Small intestine (tissue), 7 donors: ENCODE data around the gene OR9A2. TPM values are rescaled to one million over a fixed set of nuclear protein-coding genes. Genes with fewer than 3 reads are reported as not detected.
A peak's percentile ranks its signal among the peaks of the same experiment; 100 is the strongest.

Experiments
- DNase-seq, 2 donors: peaks; one replicate each; pipeline versions ENCODE4 v3.0.0 to v3.0.0-alpha.2; 2013
- FAIRE-seq: peaks from 2 replicates; lab custom pipeline; 2012; peaks lifted over from hg19 to GRCh38; lab: Jason Lieb, UNC
- H3K27ac ChIP-seq, 3 donors: one replicate each; pipeline ENCODE4 v1.5.1; 2013; ENCODE audit warnings: low read length in 2 of 3, mild to moderate bottlenecking in 2 of 3, control low read depth in 1 of 3, inconsistent platforms in 1 of 3, low read depth in 1 of 3, moderate library complexity in 1 of 3
- H3K27me3 ChIP-seq, 3 donors: one replicate each; pipeline ENCODE4 v1.6.1; 2013; ENCODE audit warnings: low read length in 3 of 3, inconsistent platforms in 1 of 3; ENCODE audit not compliant: control insufficient read depth in 3 of 3, insufficient read depth in 3 of 3
- H3K36me3 ChIP-seq, 3 donors: one replicate each; pipeline ENCODE4 v1.6.1; 2013; ENCODE audit warnings: low read length in 3 of 3, inconsistent platforms in 1 of 3, low read depth in 1 of 3, mild to moderate bottlenecking in 1 of 3, moderate library complexity in 1 of 3; ENCODE audit not compliant: control insufficient read depth in 3 of 3, insufficient read depth in 2 of 3
- H3K4me1 ChIP-seq, 3 donors: one replicate each; pipeline ENCODE4 v1.6.1; 2013; ENCODE audit warnings: low read length in 2 of 3, inconsistent platforms in 1 of 3, low read depth in 1 of 3, mild to moderate bottlenecking in 1 of 3, moderate library complexity in 1 of 3; ENCODE audit not compliant: control insufficient read depth in 3 of 3, insufficient read depth in 2 of 3
- H3K4me3 ChIP-seq, 3 donors: one replicate each; pipeline ENCODE4 v1.5.1; 2013; ENCODE audit warnings: low read length in 3 of 3, control low read depth in 1 of 3, inconsistent platforms in 1 of 3, low read depth in 1 of 3, mild to moderate bottlenecking in 1 of 3, moderate library complexity in 1 of 3
- H3K9me3 ChIP-seq, 2 donors: one replicate each; pipeline ENCODE4 v1.6.1; 2013; ENCODE audit warnings: low read depth in 1 of 2, low read length in 1 of 2; ENCODE audit not compliant: control insufficient read depth in 2 of 2, insufficient read depth in 1 of 2
- WGBS, 3 donors: extraction: QIAGEN DNeasy Blood & Tissue Kit; methylation state at CpG; one replicate each; pipeline ENCODE4 v1.1.7; 2013; 5-methylcytosine and 5-hydroxymethylcytosine counted together
- polyA plus RNA-seq, 4 donors: library from polyadenylated mRNA; stranded (reverse) in 3 of 4; unstranded in 1 of 4; fragments of 200-250 nt in 3 of 4; fragments of 120-200 nt in 1 of 4; gene quantifications; one replicate each; pipeline versions ENCODE4 v1.2.1 to v1.2.3, GENCODE V29; 2013
- donor health status: healthy with polysubstance abuse.
- donor health status: control.
- donor health status: control.
- donor health status: Bipolar disorder and iron deficiency.
- donor health status: healthy.

Gene OR9A2
- polyA plus RNA-seq, 4 donors = not detected

- DNase-seq (no peak), FAIRE-seq (no peak)
- WGBS, 3 donors = 83 to 93% (median 89%) methylated on average over 4 of the region's 4 CpGs
Measured at GRCh38 chr7:143052041-143052440, 25.1 kb upstream of the OR9A2 start, which contains the start of gene OR6V1. OR6V1 (plus strand) TSS chr7:143052341; CDS start chr7:143052341, 0 bp downstream.

GRCh38 chr7:143050931-143051330 lies 24.0 kb upstream of the OR9A2 start:
- WGBS, 3 donors = 58 to 77% (median 67%) methylated on average over 9 of the region's 9 CpGs
- Histone ChIP-seq H3K36me3 (no peaks in the 10 kb centered on the region), H3K4me3 (no peak overlapping the region), H3K4me1 (peaks cover 2 to 21% (median 6%) of the 10 kb centered on the region in 3 donors), H3K9me3 (no peaks in the 10 kb centered on the region), H3K27ac (no peak overlapping the region), H3K27me3 (no peaks in the 10 kb centered on the region)
- DNase-seq (no peak), FAIRE-seq (no peak)

More at GRCh38 chr7:143052041-143052440, 25.1 kb upstream of the OR9A2 start, which contains the start of gene OR6V1:
- Histone ChIP-seq H3K4me1 (peaks cover 2 to 17% (median 6%) of the 10 kb centered on the region in 3 donors), H3K27ac (no peak within 1 kb of the TSS), H3K27me3 (no peaks in the 10 kb centered on the region), H3K4me3 (no peak within 1 kb of the TSS), H3K36me3 (no peaks in the 10 kb centered on the region), H3K9me3 (no peaks in the 10 kb centered on the region)

GRCh38 chr7:143049362-143049761 lies 22.4 kb upstream of the OR9A2 start:
- FAIRE-seq (no peak), DNase-seq (peak in 1 of 2 donors; percentile 17)
- Histone ChIP-seq H3K9me3 (no peaks in the 10 kb centered on the region), H3K27ac (peak overlapping the region in 2 of 3 donors; percentile 24 to 67), H3K4me1 (peaks cover 2 to 21% (median 6%) of the 10 kb centered on the region in 3 donors), H3K4me3 (no peak overlapping the region), H3K36me3 (no peaks in the 10 kb centered on the region), H3K27me3 (no peaks in the 10 kb centered on the region)
- 31 to 61% (median 60%) methylated on average over 4 of the region's 4 CpGs for WGBS, 3 donors

GRCh38 chr7:143048827-143049226 lies 21.9 kb upstream of the OR9A2 start:
- Histone ChIP-seq H3K27ac (peak overlapping the region; percentile 5 to 67 (median 24)), H3K4me3 (no peak overlapping the region), H3K36me3 (no peaks in the 10 kb centered on the region), H3K9me3 (no peaks in the 10 kb centered on the region), H3K27me3 (no peaks in the 10 kb centered on the region), H3K4me1 (peaks cover 2 to 25% (median 6%) of the 10 kb centered on the region in 3 donors)
- DNase-seq (peak; percentile 67 to 86), FAIRE-seq (no peak)

- H3K27me3 ChIP-seq = no peaks in the 10 kb centered on the region
- H3K36me3 ChIP-seq = no peaks in the 10 kb centered on the region
- peaks cover 3 to 39% (median 8%) of the 10 kb centered on the region in 3 donors for H3K4me1 ChIP-seq
- H3K4me3 ChIP-seq = no peak overlapping the region
- no peak for FAIRE-seq
- WGBS, 3 donors = 68 to 89% (median 70%) methylated on average over 2 of the region's 2 CpGs
- no peak for DNase-seq
- H3K27ac ChIP-seq = no peak overlapping the region
- H3K9me3 ChIP-seq = no peaks in the 10 kb centered on the region
Measured at GRCh38 chr7:143047326-143047725, 20.4 kb upstream of the OR9A2 start.

DNA sequence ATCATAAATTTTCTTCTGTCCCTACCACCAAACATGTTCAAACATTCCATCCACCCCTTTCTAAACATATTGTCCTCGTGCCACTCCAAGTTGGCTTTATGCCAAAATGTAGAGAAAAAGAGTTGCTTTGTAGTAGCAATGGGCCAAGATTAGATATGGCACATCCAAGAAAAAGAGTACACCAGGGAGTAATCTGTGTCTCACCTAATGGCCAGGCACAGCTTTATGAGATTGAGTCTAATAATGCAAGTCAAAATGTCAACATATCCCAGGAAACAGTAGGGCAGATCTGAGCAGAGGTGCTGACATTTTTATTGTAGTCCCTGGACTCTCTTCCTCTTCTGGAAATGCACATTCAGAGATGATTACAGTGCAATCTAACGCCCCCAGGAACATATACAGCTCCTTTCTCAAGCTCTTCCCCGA lies 19.5 kb upstream of the OR9A2 start:
- Histone ChIP-seq H3K4me1 (peaks cover 6 to 48% (median 8%) of the 10 kb centered on the region in 3 donors), H3K9me3 (no peaks in the 10 kb centered on the region), H3K4me3 (no peak overlapping the region), H3K27me3 (no peaks in the 10 kb centered on the region), H3K27ac (no peak overlapping the region), H3K36me3 (no peaks in the 10 kb centered on the region)
- DNase-seq = peak; percentile 26 to 30
- 12 to 32% (median 23%) methylated on average over 3 of the region's 3 CpGs for WGBS, 3 donors
- FAIRE-seq = no peak

DNA sequence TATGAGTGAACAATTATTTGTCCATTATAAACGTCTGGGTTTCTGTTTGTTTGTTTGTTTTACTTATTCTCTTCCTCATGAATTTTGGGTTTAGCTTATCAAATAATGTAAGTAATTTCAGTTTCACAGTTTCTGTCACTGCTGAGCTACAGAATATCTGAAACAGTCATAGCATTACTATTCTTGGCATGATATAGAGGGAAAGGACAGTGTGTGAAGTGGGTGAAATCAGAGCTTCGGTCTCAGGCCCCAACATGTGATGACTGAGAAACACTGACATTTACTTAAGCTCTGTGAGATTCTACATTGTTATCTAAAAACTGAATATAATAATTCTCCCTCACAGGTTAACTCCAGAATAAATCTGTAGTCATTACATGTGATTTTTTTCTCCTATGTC lies 16.5 kb upstream of the OR9A2 start:
- FAIRE-seq (no peak), DNase-seq (no peak)
- Histone ChIP-seq H3K4me3 (no peak overlapping the region), H3K36me3 (no peaks in the 10 kb centered on the region), H3K9me3 (no peaks in the 10 kb centered on the region), H3K27me3 (no peaks in the 10 kb centered on the region), H3K27ac (peak overlapping the region in 2 of 3 donors; percentile 39 to 87), H3K4me1 (peaks cover 2 to 48% (median 6%) of the 10 kb centered on the region in 3 donors)
- WGBS, 3 donors = 26 to 38% (median 37%) methylated on average over 2 of the region's 2 CpGs

- no peak for FAIRE-seq
- Histone ChIP-seq H3K36me3 (no peaks in the 10 kb centered on the region), H3K27ac (peak overlapping the region in 2 of 3 donors; percentile 42 to 87), H3K4me1 (peaks cover 2 to 45% (median 6%) of the 10 kb centered on the region in 3 donors), H3K4me3 (no peak overlapping the region), H3K27me3 (no peaks in the 10 kb centered on the region), H3K9me3 (no peaks in the 10 kb centered on the region)
- WGBS, 3 donors = 7 to 40% (median 24%) methylated on average over 6 of the region's 6 CpGs
- DNase-seq = peak; percentile 81 to 90
Measured at GRCh38 chr7:143042790-143043271, 15.9 kb upstream of the OR9A2 start.
